SK-N-SH treated with all-trans-retinoic acid at 6 μM for 48 hours (cell line): ENCODE results near the gene ARHGAP26.

Source experiments
- ATAC-seq: fragments of 200-7000 bp; cut with Tn5 transposase; 3 replicates; pipeline ENCODE4 v1.9.1; 2020; ENCODE audit warnings: mild to moderate bottlenecking, moderate library complexity
- ARNTL ChIP-seq: fragments of 450-650 bp; formaldehyde crosslinking; IDR thresholded peaks from 2 replicates; pipeline ENCODE4 v1.5.0; 2020; ENCODE audit warnings: low read depth, mild to moderate bottlenecking, moderate library complexity, borderline replicate concordance
- BACH2 ChIP-seq: fragments of 250-450 bp; sonication (Bioruptor Pico); IDR thresholded peaks from 2 replicates; pipeline ENCODE4 v1.9.0; 2021; ENCODE audit warnings: mild to moderate bottlenecking, borderline replicate concordance
- CSDC2 ChIP-seq: fragments of 250-450 bp; sonication (Bioruptor Pico); IDR thresholded peaks from 2 replicates; pipeline ENCODE4 v1.5.0; 2020; ENCODE audit warnings: mild to moderate bottlenecking, moderate library complexity
- ESRRG ChIP-seq: fragments of 250-450 bp; sonication (Bioruptor Pico); IDR thresholded peaks from 2 replicates; pipeline ENCODE4 v1.6.1; 2021; ENCODE audit warnings: mild to moderate bottlenecking
- GLIS3 ChIP-seq: fragments of 250-450 bp; sonication (Bioruptor Pico); IDR thresholded peaks from 2 replicates; pipeline ENCODE4 v1.5.0; 2020; ENCODE audit warnings: mild to moderate bottlenecking, moderate library complexity
- ISL1 ChIP-seq: fragments of 250-450 bp; sonication (Bioruptor Pico); IDR thresholded peaks from 2 replicates; pipeline ENCODE4 v2.1.2; 2022; ENCODE audit warnings: mild to moderate bottlenecking, moderate library complexity
- OSR1 ChIP-seq: fragments of 250-450 bp; sonication (Bioruptor Pico); IDR thresholded peaks from 2 replicates; pipeline ENCODE4 v1.8.0; 2022; ENCODE audit warnings: moderate library complexity, mild to moderate bottlenecking, inconsistent platforms
- PPARA ChIP-seq: fragments of 250-450 bp; sonication (Bioruptor Pico); IDR thresholded peaks from 2 replicates; pipeline ENCODE4 v1.5.0; 2020; ENCODE audit warnings: mild to moderate bottlenecking, borderline replicate concordance
- RARB ChIP-seq: fragments of 250-450 bp; sonication (Bioruptor Pico); IDR thresholded peaks from 2 replicates; pipeline ENCODE4 v1.8.0; 2021; ENCODE audit warnings: mild to moderate bottlenecking, moderate library complexity
- SNAI2 ChIP-seq: fragments of 250-450 bp; sonication (Bioruptor Pico); IDR thresholded peaks from 2 replicates; pipeline ENCODE4 v1.5.0; 2020; ENCODE audit warnings: mild to moderate bottlenecking, moderate library complexity
- TCF4 ChIP-seq: fragments of 250-450 bp; sonication (Bioruptor Pico); IDR thresholded peaks from 2 replicates; pipeline ENCODE4 v1.8.0; 2021; ENCODE audit warnings: mild to moderate bottlenecking, moderate library complexity, borderline replicate concordance
- TOX ChIP-seq: fragments of 250-450 bp; sonication (Bioruptor Pico); IDR thresholded peaks from 2 replicates; pipeline ENCODE4 v1.8.0; 2021; ENCODE audit warnings: mild to moderate bottlenecking, moderate library complexity, borderline replicate concordance
- ZC3H10 ChIP-seq: fragments of 250-450 bp; sonication (Bioruptor Pico); IDR thresholded peaks from 2 replicates; pipeline ENCODE4 v1.5.1; 2021; ENCODE audit warnings: mild to moderate bottlenecking, moderate library complexity
- ZFP3 ChIP-seq: fragments of 250-450 bp; sonication (Bioruptor Pico); IDR thresholded peaks from 2 replicates; pipeline ENCODE4 v1.5.0; 2020; ENCODE audit warnings: mild to moderate bottlenecking, moderate library complexity
- ZFP30 ChIP-seq: fragments of 450-650 bp; formaldehyde crosslinking; IDR thresholded peaks from 2 replicates; pipeline ENCODE4 v1.5.0; 2022; ENCODE audit warnings: mild to moderate bottlenecking, moderate library complexity
- ZNF70 ChIP-seq: fragments of 450-650 bp; formaldehyde crosslinking; IDR thresholded peaks from 2 replicates; pipeline ENCODE4 v1.5.0; 2020; ENCODE audit warnings: mild to moderate bottlenecking, moderate library complexity
- ZNF8 ChIP-seq: fragments of 450-650 bp; formaldehyde crosslinking; IDR thresholded peaks from 2 replicates; pipeline ENCODE4 v1.5.0; 2020; ENCODE audit warnings: mild to moderate bottlenecking, moderate library complexity
- TF ChIP-seq, protein P1 (sequence below): fragments of 250-450 bp; sonication (Bioruptor Pico); IDR thresholded peaks from 2 replicates; pipeline ENCODE4 v1.8.0; 2021; ENCODE audit warnings: low read depth, mild to moderate bottlenecking, moderate library complexity, borderline replicate concordance
- TF ChIP-seq, protein P2 (sequence below): fragments of 250-450 bp; sonication (Bioruptor Pico); IDR thresholded peaks from 2 replicates; pipeline ENCODE4 v1.5.1; 2021; ENCODE audit warnings: mild to moderate bottlenecking, moderate library complexity
- TF ChIP-seq, protein P3 (sequence below): fragments of 250-450 bp; sonication (Bioruptor Pico); IDR thresholded peaks from 2 replicates; pipeline ENCODE4 v1.5.1; 2020; ENCODE audit warnings: low read depth, mild to moderate bottlenecking, moderate library complexity
- TF ChIP-seq, protein P4 (sequence below): fragments of 250-450 bp; sonication (Bioruptor Pico); IDR thresholded peaks from 2 replicates; pipeline ENCODE4 v1.5.0; 2020; ENCODE audit warnings: mild to moderate bottlenecking, moderate library complexity

ARHGAP26 gene

DNA sequence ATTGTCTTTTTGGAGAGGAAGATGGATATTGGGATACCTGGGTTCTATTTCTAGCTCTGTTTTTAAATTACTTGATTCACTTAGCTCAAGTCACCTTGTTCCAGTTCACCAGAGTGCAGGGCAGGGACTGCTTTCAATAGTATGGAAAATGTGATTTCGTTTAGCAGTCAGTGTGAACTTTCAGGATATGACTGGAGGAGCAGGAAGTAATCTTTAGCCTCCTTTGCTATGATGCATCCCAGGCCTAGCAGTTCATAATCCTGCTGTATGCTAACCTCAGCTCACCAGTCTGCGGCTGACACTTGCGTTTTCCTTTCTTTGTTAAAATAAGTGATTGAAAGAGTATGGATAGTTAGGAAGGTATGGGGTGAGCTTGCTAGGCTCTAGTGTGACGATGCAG, 169.7 kb downstream of the ARHGAP26 start:
- TF ChIP-seq GLIS3 (CRISPR knock-in tag) (no peak), ESRRG (CRISPR knock-in tag) (no peak)
- TF ChIP-seq, protein P1, sequence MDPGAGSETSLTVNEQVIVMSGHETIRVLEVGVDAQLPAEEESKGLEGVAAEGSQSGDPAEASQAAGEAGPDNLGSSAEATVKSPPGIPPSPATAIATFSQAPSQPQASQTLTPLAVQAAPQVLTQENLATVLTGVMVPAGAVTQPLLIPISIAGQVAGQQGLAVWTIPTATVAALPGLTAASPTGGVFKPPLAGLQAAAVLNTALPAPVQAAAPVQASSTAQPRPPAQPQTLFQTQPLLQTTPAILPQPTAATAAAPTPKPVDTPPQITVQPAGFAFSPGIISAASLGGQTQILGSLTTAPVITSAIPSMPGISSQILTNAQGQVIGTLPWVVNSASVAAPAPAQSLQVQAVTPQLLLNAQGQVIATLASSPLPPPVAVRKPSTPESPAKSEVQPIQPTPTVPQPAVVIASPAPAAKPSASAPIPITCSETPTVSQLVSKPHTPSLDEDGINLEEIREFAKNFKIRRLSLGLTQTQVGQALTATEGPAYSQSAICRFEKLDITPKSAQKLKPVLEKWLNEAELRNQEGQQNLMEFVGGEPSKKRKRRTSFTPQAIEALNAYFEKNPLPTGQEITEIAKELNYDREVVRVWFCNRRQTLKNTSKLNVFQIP (CRISPR knock-in tag): no peak
- ATAC-seq: no peak

DNA sequence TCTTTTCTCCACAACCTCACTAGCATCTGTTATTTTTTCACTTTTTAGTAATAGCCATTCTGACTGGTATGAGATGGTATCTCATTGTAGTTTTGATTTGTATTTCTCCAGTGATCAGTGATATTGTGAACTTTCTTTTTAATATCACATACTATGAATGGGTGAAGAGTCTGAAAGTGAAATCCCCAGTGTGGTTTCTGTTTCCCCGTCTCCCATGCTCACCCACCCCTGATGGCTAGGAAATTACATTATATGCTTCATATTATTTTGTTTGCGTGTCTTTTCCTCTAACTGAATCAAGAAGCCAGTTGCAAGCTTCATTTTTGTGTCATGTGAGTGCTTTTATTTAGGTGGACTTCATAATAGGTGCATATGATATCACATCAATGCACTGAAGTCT, 171.1 kb downstream of the ARHGAP26 start:
- ATAC-seq: no peak
- TF ChIP-seq ZFP30 (CRISPR knock-in tag) (no peak), TOX (CRISPR knock-in tag) (no peak), GLIS3 (CRISPR knock-in tag) (no peak), SNAI2 (CRISPR knock-in tag) (no peak), ESRRG (CRISPR knock-in tag) (no peak), RARB (CRISPR knock-in tag) (no peak), OSR1 (CRISPR knock-in tag) (no peak)
- TF ChIP-seq, all 23 proteins: peak for 0

DNA sequence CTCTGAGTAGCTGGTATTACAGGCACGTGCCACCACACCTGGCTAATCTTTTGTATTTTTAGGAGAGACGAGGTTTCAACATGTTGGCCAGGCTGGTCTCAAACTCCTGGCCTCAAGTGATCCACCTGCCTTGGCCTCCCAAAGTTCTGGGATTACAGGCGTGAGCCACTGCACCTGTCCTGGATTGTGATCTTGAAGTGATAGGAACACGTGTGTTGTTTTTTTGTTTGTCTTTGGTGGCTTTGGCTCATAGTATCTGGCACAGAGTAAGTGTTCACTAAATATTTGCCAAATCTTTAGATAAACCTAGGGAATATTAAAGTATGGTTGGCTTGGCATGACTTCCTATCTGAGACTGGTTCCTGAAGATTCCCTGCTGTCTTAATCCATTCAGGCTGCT, 172.7 kb downstream of the ARHGAP26 start:
- TF ChIP-seq ESRRG (CRISPR knock-in tag) (no peak), PPARA (CRISPR knock-in tag) (no peak), ISL1 (CRISPR knock-in tag) (no peak), OSR1 (CRISPR knock-in tag) (no peak), ZNF70 (CRISPR knock-in tag) (no peak), BACH2 (CRISPR knock-in tag) (no peak), TOX (CRISPR knock-in tag) (no peak), RARB (CRISPR knock-in tag) (no peak), ARNTL (CRISPR knock-in tag) (no peak), TCF4 (no peak), ZFP3 (CRISPR knock-in tag) (no peak), CSDC2 (CRISPR knock-in tag) (no peak), GLIS3 (CRISPR knock-in tag) (no peak), ZFP30 (CRISPR knock-in tag) (no peak), ZC3H10 (no peak), SNAI2 (CRISPR knock-in tag) (no peak)
- TF ChIP-seq, protein P2, sequence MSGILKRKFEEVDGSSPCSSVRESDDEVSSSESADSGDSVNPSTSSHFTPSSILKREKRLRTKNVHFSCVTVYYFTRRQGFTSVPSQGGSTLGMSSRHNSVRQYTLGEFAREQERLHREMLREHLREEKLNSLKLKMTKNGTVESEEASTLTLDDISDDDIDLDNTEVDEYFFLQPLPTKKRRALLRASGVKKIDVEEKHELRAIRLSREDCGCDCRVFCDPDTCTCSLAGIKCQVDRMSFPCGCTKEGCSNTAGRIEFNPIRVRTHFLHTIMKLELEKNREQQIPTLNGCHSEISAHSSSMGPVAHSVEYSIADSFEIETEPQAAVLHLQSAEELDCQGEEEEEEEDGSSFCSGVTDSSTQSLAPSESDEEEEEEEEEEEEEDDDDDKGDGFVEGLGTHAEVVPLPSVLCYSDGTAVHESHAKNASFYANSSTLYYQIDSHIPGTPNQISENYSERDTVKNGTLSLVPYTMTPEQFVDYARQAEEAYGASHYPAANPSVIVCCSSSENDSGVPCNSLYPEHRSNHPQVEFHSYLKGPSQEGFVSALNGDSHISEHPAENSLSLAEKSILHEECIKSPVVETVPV (CRISPR knock-in tag): no peak
- TF ChIP-seq, protein P3, sequence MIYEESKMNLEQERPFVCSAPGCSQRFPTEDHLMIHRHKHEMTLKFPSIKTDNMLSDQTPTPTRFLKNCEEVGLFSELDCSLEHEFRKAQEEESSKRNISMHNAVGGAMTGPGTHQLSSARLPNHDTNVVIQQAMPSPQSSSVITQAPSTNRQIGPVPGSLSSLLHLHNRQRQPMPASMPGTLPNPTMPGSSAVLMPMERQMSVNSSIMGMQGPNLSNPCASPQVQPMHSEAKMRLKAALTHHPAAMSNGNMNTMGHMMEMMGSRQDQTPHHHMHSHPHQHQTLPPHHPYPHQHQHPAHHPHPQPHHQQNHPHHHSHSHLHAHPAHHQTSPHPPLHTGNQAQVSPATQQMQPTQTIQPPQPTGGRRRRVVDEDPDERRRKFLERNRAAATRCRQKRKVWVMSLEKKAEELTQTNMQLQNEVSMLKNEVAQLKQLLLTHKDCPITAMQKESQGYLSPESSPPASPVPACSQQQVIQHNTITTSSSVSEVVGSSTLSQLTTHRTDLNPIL (CRISPR knock-in tag): no peak
- TF ChIP-seq, protein P4, sequence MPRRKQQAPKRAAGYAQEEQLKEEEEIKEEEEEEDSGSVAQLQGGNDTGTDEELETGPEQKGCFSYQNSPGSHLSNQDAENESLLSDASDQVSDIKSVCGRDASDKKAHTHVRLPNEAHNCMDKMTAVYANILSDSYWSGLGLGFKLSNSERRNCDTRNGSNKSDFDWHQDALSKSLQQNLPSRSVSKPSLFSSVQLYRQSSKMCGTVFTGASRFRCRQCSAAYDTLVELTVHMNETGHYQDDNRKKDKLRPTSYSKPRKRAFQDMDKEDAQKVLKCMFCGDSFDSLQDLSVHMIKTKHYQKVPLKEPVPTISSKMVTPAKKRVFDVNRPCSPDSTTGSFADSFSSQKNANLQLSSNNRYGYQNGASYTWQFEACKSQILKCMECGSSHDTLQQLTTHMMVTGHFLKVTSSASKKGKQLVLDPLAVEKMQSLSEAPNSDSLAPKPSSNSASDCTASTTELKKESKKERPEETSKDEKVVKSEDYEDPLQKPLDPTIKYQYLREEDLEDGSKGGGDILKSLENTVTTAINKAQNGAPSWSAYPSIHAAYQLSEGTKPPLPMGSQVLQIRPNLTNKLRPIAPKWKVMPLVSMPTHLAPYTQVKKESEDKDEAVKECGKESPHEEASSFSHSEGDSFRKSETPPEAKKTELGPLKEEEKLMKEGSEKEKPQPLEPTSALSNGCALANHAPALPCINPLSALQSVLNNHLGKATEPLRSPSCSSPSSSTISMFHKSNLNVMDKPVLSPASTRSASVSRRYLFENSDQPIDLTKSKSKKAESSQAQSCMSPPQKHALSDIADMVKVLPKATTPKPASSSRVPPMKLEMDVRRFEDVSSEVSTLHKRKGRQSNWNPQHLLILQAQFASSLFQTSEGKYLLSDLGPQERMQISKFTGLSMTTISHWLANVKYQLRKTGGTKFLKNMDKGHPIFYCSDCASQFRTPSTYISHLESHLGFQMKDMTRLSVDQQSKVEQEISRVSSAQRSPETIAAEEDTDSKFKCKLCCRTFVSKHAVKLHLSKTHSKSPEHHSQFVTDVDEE (CRISPR knock-in tag): no peak
- TF ChIP-seq, protein P1 (CRISPR knock-in tag): no peak
- no peak for ATAC-seq

DNA sequence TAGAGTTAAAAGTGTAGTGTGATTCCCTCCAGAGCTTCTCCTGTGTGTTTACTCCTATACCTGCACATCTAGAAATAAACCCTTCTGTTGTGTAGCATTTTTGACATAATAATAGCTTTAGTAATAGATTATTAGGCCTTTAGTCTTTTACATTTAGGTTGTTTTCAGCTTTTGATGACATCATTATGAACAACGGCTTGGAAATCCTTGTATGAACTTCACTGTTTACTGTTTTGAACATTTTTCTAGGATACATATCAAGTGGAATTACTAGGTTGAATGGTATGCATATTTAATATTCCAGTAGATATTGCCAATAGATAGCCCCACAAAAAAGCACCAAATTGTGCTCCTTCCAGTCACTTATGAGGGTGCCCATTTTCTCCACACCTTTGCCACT, 174.0 kb downstream of the ARHGAP26 start:
- peak; percentile 28 for ATAC-seq
- TF ChIP-seq, protein P4 (CRISPR knock-in tag): no peak
- no peak for TF ChIP-seq TCF4
- TF ChIP-seq ZNF8 (CRISPR knock-in tag): no peak
- TF ChIP-seq ZFP3 (CRISPR knock-in tag): no peak
- TF ChIP-seq CSDC2 (CRISPR knock-in tag): no peak
- TF ChIP-seq, protein P3 (CRISPR knock-in tag): no peak
- TF ChIP-seq OSR1 (CRISPR knock-in tag): no peak
- no peak for TF ChIP-seq BACH2 (CRISPR knock-in tag)
- TF ChIP-seq TOX (CRISPR knock-in tag): no peak
- no peak for TF ChIP-seq ARNTL (CRISPR knock-in tag)
- no peak for TF ChIP-seq ESRRG (CRISPR knock-in tag)
